ENCODE results near the gene ARTN. TPM values are rescaled to one million over a fixed set of nuclear protein-coding genes. Genes with fewer than 3 reads are reported as not detected.

ARTN gene
- total and polyA plus RNA-seq, 9 of the 15 experiments (the other 6 are each of a cell fraction or from before 2014, with no cell fraction given): 0.06 to 0.38 TPM; not detected in 7

GRCh38 chr1:43978551-43979260 is 45.1 kb downstream of the ARTN start, which contains the start of gene B4GALT2 (continued):
- TF ChIP-seq PHF8 (IDR thresholded peaks at IDR 0.05; ENCODE audit: borderline replicate concordance, low read length): peak; percentile 45; the same call in 1 of the 2 replicates
- 0 out of 4 replicates have a peak, but pooled peaks of 1 of the 2 experiments have one; percentile 16 for TF ChIP-seq NRF1 (conservative IDR thresholded peaks at IDR 0.05 in 1 of 2, IDR thresholded peaks at IDR 0.05 in 1 of 2)
- peak; percentile 27 to 59 for TF ChIP-seq E2F6 (IDR thresholded peaks at IDR 0.05; ENCODE audit: borderline replicate concordance in 1 of 2, extremely low read depth in 1 of 2, insufficient read depth in 1 of 2, insufficient read length in 1 of 2, low read depth in 1 of 2, low read length in 1 of 2, poor library complexity in 1 of 2, severe bottlenecking in 1 of 2)
- TF ChIP-seq ZBTB7A (IDR thresholded peaks at IDR 0.05; ENCODE audit: borderline replicate concordance, control insufficient read depth, low read depth, low read length): 0 out of 2 replicates have a peak, but pooled peaks have one; percentile 14
- peak; percentile 12 for TF ChIP-seq RBBP5 (IDR thresholded peaks at IDR 0.05; ENCODE audit: borderline replicate concordance, insufficient read depth, low read length, poor library complexity, severe bottlenecking)
- no peak for TF ChIP-seq ELF2 (CRISPR knock-in tag; IDR thresholded peaks at IDR 0.05)
- TF ChIP-seq PML (IDR thresholded peaks at IDR 0.05; ENCODE audit: low read length): 0 out of 2 replicates have a peak, but pooled peaks have one; percentile 30
- TF ChIP-seq SAP30 (IDR thresholded peaks at IDR 0.05; ENCODE audit: borderline replicate concordance, insufficient read depth, low read depth, low read length, poor library complexity, severe bottlenecking): peak; percentile 54
- TF ChIP-seq FOSL1 (tag; conservative IDR thresholded peaks at IDR 0.05): peak; percentile 55; the same call in 1 of the 2 replicates
- TF ChIP-seq RUNX1 (IDR thresholded peaks at IDR 0.05; ENCODE audit: low read depth): 0 out of 2 replicates have a peak, but pooled peaks have one; percentile 69
- no peak for TF ChIP-seq NEUROD1 (IDR thresholded peaks at IDR 0.05; ENCODE audit: borderline replicate concordance, low read depth, low read length, partially characterized antibody)
- no peak for TF ChIP-seq ZNF174 (CRISPR knock-in tag; IDR thresholded peaks at IDR 0.05)
- TF ChIP-seq CBFA2T2 (conservative IDR thresholded peaks at IDR 0.05): 0 out of 2 replicates have a peak, but pooled peaks have one; percentile 6
- peak; percentile 37; the same call in 1 of the 2 replicates for TF ChIP-seq TFAP4 (CRISPR knock-in tag; IDR thresholded peaks at IDR 0.05; ENCODE audit: borderline replicate concordance)
- 0 out of 2 replicates have a peak, but pooled peaks have one; percentile 9 for TF ChIP-seq TEAD4 (IDR thresholded peaks at IDR 0.05; ENCODE audit: low read length)
- no peak for TF ChIP-seq TEAD4 (CRISPR knock-in tag; IDR thresholded peaks at IDR 0.05; ENCODE audit: borderline replicate concordance)
- TF ChIP-seq CBFB (CRISPR knock-in tag; IDR thresholded peaks at IDR 0.05): 0 out of 2 replicates have a peak, but pooled peaks have one; percentile 20
- no peak for TF ChIP-seq MLX (CRISPR knock-in tag; conservative IDR thresholded peaks at IDR 0.05)
- no peak for TF ChIP-seq MYC (IDR thresholded peaks at IDR 0.05; ENCODE audit: low read depth, low read length)
- TF ChIP-seq MYC (CRISPR knock-in tag; IDR thresholded peaks at IDR 0.05; ENCODE audit: borderline replicate concordance, low read depth): 0 out of 2 replicates have a peak, but pooled peaks have one; percentile 41
- peak; percentile 27 for TF ChIP-seq CHD1 (IDR thresholded peaks at IDR 0.05; ENCODE audit: low read length)
- peak; percentile 91 for TF ChIP-seq ZNF395 (CRISPR knock-in tag; IDR thresholded peaks at IDR 0.05)

Measured in K562 (cell line).